Activated CD4-positive, alpha-beta T cell treated with anti-CD3 and anti-CD28 coated beads, Interleukin-2, amount 10 ng/mL, durations not matched to agents 7 days and 5 days (primary cell): ENCODE measurements around the gene LHX1. TPM values are rescaled to one million over a fixed set of nuclear protein-coding genes. Genes with fewer than 3 reads are reported as not detected.

Experiments used
- CTCF ChIA-PET: fragments of 350-600 bp; sonication (Branson Sonifier 250); formaldehyde crosslinking; loops from one replicate; lab custom pipeline; 2021; ENCODE audit warnings: antibody characterized with exemption; lab: Charles Lee
- POLR2A ChIA-PET: fragments of 350-600 bp; sonication (Branson Sonifier 250); formaldehyde crosslinking; loops from one replicate; lab custom pipeline; 2021; ENCODE audit warnings: antibody characterized with exemption; lab: Charles Lee
- DNase-seq: peaks from one replicate; pipeline ENCODE4 v3.0.0-alpha.2; 2020
- H3K27ac Mint-ChIP-seq: one replicate; pipeline ENCODE4 v1.8.0; 2021; ENCODE audit warnings: mild to moderate bottlenecking, moderate library complexity, mixed read lengths
- H3K27me3 Mint-ChIP-seq: one replicate; pipeline ENCODE4 v1.8.0; 2021; ENCODE audit warnings: mixed read lengths
- H3K36me3 Mint-ChIP-seq: one replicate; pipeline ENCODE4 v1.8.0; 2021; ENCODE audit warnings: low read depth, mixed read lengths
- H3K4me1 Mint-ChIP-seq: one replicate; pipeline ENCODE4 v1.8.0; 2021; ENCODE audit warnings: mixed read lengths
- H3K4me3 Mint-ChIP-seq: one replicate; pipeline ENCODE4 v1.8.0; 2021; ENCODE audit warnings: mild to moderate bottlenecking, moderate library complexity, mixed read lengths
- H3K9me3 Mint-ChIP-seq: one replicate; pipeline ENCODE4 v1.8.0; 2021; ENCODE audit warnings: mixed read lengths
- total RNA-seq, 2 experiments: library from RNA; stranded (reverse); gene quantifications; one replicate each; pipeline ENCODE4 v1.2.3, GENCODE V29; 2021

Gene LHX1
- total RNA-seq = not detected

GRCh38 chr17:36937001-36937958, at the start of gene LHX1:
LHX1 (plus strand) TSS chr17:36937475; CDS start chr17:36938198, 723 bp downstream.
- Mint-ChIP-seq H3K27ac (peak within 1 kb of the TSS; percentile 81), H3K4me3 (peak within 1 kb of the TSS; percentile 55), H3K9me3 (no peaks in the 10 kb centered on the region), H3K27me3 (peaks cover 87% of the 10 kb centered on the region), H3K4me1 (peaks cover 61% of the 10 kb centered on the region), H3K36me3 (peaks cover 12% of the 10 kb centered on the region)
- POLR2A ChIA-PET = no interaction called here
- CTCF ChIA-PET = interaction anchor here (1.0 to 1.1 kb wide), 2 partner anchors 9 to 12 kb away, joined by 3 read pairs; partner anchors contain the start of gene AATF
- no peak for DNase-seq

DNA sequence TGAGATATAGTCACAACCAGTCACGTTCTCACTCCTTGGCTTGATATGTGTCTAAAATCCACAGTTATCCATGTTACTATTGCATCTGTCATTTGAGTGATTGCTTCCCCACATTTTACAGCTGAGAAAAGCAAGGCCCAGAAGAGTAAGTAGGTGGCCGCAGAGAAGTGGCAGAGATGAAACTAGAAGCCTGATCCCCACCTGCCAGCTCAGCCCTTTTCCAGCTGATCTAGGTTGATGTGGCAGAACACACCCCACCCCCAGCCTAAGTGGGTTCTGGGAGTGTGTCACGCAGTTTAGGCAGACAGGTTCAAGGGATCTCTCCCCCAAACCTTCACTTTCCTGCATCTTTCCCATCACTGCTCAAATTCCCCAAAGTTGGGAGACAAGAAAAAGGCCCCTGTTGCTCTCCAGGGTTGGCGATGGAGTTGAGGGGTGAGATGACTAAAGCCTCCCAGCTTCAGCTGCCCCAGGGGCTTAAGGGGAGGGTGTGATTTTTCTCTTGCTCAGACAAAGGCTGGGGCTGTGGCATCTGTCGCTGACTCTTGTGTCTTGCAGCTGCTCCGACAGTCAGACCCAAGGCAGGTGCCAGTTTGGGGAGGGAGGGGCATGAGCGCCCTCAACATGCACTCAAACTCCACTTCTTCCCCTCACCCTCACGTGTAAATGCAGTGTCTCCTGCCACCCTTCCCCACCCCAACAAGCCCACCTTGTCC, 48.9 kb upstream of the LHX1 start:
- CTCF ChIA-PET = interaction anchor here (0.6 kb wide), 1 partner anchor 538 kb away, joined by 3 read pairs; no protein-coding TSS in a partner anchor
- H3K4me3 Mint-ChIP-seq = no peak overlapping the region

DNA sequence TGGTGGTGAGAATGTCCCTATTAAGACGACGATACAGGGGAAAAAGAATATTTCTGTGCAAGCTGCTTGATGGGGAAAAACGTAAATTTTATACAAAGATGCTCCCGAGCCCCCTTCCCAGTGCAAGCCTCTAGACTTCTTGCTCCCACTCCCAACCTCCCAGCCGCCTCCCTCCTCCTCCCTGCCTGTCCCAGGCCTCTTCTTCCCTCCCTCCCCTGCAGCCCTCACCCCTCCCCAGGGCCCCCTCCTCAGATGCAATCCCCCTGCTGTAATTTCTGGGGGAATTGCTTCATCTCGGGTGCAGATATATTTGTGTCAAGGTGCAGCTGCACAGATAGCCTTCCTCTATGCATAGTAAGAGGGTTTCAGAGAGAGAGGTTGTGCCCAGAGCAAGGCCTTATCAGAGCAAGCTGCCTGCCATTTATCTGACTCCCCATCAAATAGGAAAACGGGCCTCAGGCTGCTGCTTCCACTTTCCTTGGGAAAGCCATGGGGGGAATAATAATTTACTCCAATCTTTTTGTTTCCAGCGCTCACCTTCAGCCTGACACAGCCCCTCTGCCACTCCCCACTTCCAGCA, 47.4 kb upstream of the LHX1 start:
- H3K9me3 Mint-ChIP-seq = no peaks in the 10 kb centered on the region
- POLR2A ChIA-PET = no interaction called here
- no peak overlapping the region for H3K27ac Mint-ChIP-seq
- CTCF ChIA-PET = no interaction called here
- H3K4me3 Mint-ChIP-seq = no peak overlapping the region
- peaks cover 34% of the 10 kb centered on the region for H3K27me3 Mint-ChIP-seq
- H3K36me3 Mint-ChIP-seq = no peaks in the 10 kb centered on the region
- DNase-seq = no peak
- H3K4me1 Mint-ChIP-seq = no peaks in the 10 kb centered on the region

More for the DNA sequence above, 48.9 kb upstream of the LHX1 start:
- H3K27ac Mint-ChIP-seq = no peak overlapping the region
- peaks cover 38% of the 10 kb centered on the region for H3K27me3 Mint-ChIP-seq
- H3K36me3 Mint-ChIP-seq = no peaks in the 10 kb centered on the region
- no peak for DNase-seq
- no peaks in the 10 kb centered on the region for H3K4me1 Mint-ChIP-seq
- H3K9me3 Mint-ChIP-seq = no peaks in the 10 kb centered on the region
- POLR2A ChIA-PET = no interaction called here

GRCh38 chr17:36890398-36891168, 46.7 kb upstream of the LHX1 start:
- Mint-ChIP-seq H3K36me3 (no peaks in the 10 kb centered on the region), H3K27ac (no peak overlapping the region), H3K27me3 (peaks cover 31% of the 10 kb centered on the region), H3K9me3 (no peaks in the 10 kb centered on the region), H3K4me3 (no peak overlapping the region), H3K4me1 (no peaks in the 10 kb centered on the region)
- POLR2A ChIA-PET = no interaction called here
- CTCF ChIA-PET = no interaction called here
- DNase-seq = no peak

DNA sequence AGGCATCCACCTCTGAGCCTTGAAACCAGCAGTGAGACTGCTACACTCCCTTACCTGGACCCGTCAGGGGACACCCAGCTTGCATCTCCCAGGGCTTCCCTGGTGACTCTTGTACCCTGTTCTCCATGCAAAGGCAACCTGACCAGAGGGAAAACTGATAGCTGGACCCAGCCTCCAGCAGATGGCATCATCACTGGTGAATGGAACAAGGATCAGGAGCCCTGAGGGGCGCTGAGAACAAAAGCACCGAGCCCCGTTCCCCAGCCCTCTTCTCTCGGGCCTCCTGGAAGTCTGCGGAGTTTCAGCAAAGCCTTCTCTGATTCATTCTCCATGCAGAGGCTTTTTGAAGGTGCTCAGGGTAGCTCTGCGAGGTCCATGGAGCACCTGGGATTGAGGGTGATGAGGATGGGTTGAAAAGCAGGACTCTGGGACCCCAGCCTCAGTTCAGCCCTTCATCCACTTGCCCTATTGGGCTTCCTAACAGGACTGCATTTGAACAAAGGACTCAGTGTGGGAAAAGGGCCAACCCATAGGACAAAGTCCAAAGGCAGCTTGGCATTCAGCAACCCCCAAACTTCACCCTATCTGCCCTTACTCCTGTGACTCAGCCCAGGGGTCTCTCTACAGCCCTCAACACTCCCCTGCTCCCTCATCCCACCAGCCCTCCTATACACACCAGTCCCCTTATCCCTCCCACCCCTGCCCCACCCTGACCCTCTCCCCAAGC, 45.0 kb upstream of the LHX1 start:
- CTCF ChIA-PET = no interaction called here
- H3K27me3 Mint-ChIP-seq = peaks cover 20% of the 10 kb centered on the region
- POLR2A ChIA-PET = no interaction called here
- H3K9me3 Mint-ChIP-seq = no peaks in the 10 kb centered on the region
- no peaks in the 10 kb centered on the region for H3K36me3 Mint-ChIP-seq
- DNase-seq = no peak
- H3K4me3 Mint-ChIP-seq = no peak overlapping the region
- H3K4me1 Mint-ChIP-seq = no peaks in the 10 kb centered on the region
- no peak overlapping the region for H3K27ac Mint-ChIP-seq

DNA sequence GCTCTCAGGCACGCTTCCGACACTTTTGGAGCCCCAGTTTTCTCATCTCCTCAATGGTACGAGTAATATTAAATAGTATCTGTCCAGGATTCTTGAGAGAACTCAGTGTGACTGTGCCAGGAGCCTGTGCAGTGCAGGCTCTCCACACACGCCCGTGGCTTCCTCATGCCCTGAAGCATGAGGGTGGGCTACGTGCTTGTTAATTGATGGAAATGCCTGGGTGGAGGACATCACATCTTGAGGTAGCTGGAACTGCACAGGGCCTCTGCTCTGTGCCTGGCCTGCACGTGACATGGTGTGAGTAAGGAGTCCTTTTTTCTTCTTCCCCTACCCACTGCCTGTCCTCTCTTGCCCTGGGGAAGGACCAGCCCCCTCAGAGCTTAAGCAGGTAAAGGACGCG, 43.1 kb upstream of the LHX1 start:
- DNase-seq = no peak
- no peak overlapping the region for H3K4me3 Mint-ChIP-seq
- ChIA-PET POLR2A (no interaction called here), CTCF (no interaction called here)
- peaks cover 13% of the 10 kb centered on the region for H3K27me3 Mint-ChIP-seq
- H3K27ac Mint-ChIP-seq = no peak overlapping the region
- H3K9me3 Mint-ChIP-seq = no peaks in the 10 kb centered on the region
- no peaks in the 10 kb centered on the region for H3K4me1 Mint-ChIP-seq
- no peaks in the 10 kb centered on the region for H3K36me3 Mint-ChIP-seq

DNA sequence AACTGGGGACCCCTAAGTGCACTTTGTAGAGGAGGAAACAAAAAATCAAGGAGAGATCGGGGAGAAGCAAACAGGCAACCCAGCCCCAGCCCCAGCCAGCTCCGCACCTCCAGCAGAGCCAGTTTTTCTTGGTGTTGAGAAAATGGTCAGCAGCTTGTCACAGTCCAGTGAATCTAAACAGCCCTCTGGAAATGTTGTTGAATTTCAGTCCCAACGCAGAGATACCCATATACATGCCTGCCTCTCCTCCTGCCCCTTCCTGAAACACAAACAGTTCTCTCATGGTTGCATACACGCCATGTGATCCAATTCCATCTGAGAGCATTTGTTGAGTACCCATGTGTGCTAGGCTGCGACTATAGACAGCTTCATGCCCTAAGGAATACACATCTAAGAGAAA, 42.4 kb upstream of the LHX1 start:
- ChIA-PET CTCF (no interaction called here), POLR2A (no interaction called here)
- DNase-seq = no peak
- Mint-ChIP-seq H3K9me3 (no peaks in the 10 kb centered on the region), H3K36me3 (no peaks in the 10 kb centered on the region), H3K4me3 (no peak overlapping the region), H3K4me1 (no peaks in the 10 kb centered on the region), H3K27ac (no peak overlapping the region), H3K27me3 (peaks cover 8% of the 10 kb centered on the region)

- Mint-ChIP-seq H3K9me3 (no peaks in the 10 kb centered on the region), H3K27ac (no peak overlapping the region), H3K36me3 (no peaks in the 10 kb centered on the region), H3K27me3 (peaks cover 13% of the 10 kb centered on the region), H3K4me3 (no peak overlapping the region), H3K4me1 (no peaks in the 10 kb centered on the region)
- CTCF ChIA-PET = no interaction called here
- no peak for DNase-seq
- POLR2A ChIA-PET = no interaction called here
Observed at GRCh38 chr17:36899250-36900159, 37.8 kb upstream of the LHX1 start.

DNA sequence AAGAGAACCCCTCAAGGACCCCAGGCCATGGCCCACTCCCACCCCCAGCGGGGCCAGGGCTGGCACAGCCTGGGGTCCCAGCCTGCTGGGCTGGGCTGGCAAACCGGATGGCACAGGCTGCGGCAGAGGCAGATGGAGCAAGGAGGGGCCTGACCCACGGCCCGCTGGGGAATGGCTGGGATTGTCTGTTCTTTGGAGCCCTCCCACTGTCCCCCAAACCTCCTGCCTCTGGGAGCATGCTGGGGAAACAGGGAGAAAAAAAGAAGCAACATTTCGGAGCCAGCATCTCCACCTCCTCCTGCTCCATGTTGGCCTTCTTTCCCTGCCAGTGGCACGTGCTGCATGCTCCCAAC, 37.1 kb upstream of the LHX1 start:
- peaks cover 11% of the 10 kb centered on the region for H3K27me3 Mint-ChIP-seq
- DNase-seq = no peak
- POLR2A ChIA-PET = no interaction called here
- no peak overlapping the region for H3K27ac Mint-ChIP-seq
- no peak overlapping the region for H3K4me3 Mint-ChIP-seq
- no peaks in the 10 kb centered on the region for H3K36me3 Mint-ChIP-seq
- H3K4me1 Mint-ChIP-seq = no peaks in the 10 kb centered on the region
- H3K9me3 Mint-ChIP-seq = no peaks in the 10 kb centered on the region
- CTCF ChIA-PET = no interaction called here

GRCh38 chr17:36901506-36901905, 35.8 kb upstream of the LHX1 start:
- Mint-ChIP-seq H3K9me3 (no peaks in the 10 kb centered on the region), H3K36me3 (no peaks in the 10 kb centered on the region), H3K4me1 (no peaks in the 10 kb centered on the region), H3K27me3 (peaks cover 12% of the 10 kb centered on the region), H3K4me3 (no peak overlapping the region), H3K27ac (no peak overlapping the region)
- CTCF ChIA-PET = no interaction called here
- POLR2A ChIA-PET = no interaction called here
- DNase-seq = no peak

DNA sequence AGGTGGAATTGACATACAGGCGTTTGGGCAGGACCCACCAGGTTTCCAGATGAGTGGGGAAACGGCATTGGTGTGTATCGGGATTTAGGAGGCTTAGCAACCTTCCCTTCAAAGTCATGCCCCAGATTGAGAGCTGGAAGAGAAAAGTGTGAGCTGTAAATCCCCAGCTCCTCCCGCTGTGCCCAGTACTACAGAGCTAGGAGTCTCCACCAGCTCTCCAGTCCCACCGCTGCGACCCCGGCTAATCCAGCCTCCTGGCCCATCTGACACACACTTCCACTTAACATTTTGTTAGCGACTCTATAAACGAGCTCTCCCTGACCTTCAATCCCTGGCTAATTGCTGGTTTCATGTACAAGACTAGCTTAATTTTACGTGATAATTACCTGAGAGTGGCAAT, 29.9 kb upstream of the LHX1 start:
- no peak for DNase-seq
- Mint-ChIP-seq H3K27ac (no peak overlapping the region), H3K9me3 (no peaks in the 10 kb centered on the region), H3K36me3 (no peaks in the 10 kb centered on the region), H3K4me1 (no peaks in the 10 kb centered on the region), H3K27me3 (peaks cover 31% of the 10 kb centered on the region), H3K4me3 (no peak overlapping the region)
- CTCF ChIA-PET = interaction anchor here (1.2 kb wide), 1 partner anchor 11 kb away, joined by 5 read pairs; no protein-coding TSS in a partner anchor
- POLR2A ChIA-PET = no interaction called here
